ENCODE measurements around the gene GLOD4. TPM values are rescaled to one million over a fixed set of nuclear protein-coding genes. Genes with fewer than 3 reads are reported as not detected.

The GLOD4 gene
- total and polyA plus RNA-seq, 2 of the 4 experiments (the other 2 are of a cell fraction): 26.3 to 36.7 TPM

DNA sequence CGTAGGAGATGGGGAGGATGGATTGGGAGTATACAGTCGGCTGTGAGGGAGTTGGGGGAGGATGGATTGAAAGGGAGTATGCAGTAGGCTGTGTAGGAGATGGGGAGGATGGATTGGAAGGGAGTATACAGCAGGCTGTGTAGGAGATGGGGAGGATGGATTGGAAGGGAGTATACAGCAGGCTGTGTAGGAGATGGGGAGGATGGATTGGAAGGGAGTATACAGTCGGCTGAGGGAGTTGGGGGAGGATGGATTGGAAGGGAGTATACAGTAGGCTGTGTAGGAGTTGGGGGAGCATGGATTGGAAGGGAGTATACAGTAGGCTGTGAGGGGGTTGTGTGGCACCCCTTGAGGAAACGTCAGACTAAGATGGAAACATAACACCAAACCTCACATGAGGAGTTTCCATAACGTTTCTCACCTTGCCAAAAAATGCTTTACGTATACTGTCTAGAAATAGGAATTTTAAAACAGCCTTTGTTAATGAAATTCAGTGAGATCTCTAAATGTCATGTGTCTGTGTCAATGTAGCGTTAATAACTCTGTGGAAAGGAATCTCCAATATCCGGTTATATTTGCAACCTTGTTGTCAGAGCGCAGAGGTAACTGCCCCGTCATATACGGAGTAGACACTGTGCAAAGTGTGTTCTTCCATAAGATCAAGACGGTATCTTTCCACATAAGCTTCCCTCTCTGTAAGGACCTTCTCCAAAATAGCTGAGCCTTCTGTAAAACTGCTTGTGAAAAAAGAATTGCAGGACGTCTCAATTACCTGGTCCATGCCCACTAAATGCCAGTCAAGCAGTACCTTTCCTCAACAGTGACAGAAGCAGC, 61.2 kb downstream of the GLOD4 start:
- Histone ChIP-seq H4K8ac (ENCODE audit: low read depth in 2 of 2, low read length in 2 of 2) (no peak overlapping the region), H3K9me3 (ENCODE audit: control insufficient read depth, insufficient read depth, low read length) (no peaks in the 10 kb centered on the region), H2AK5ac (ENCODE audit: low read depth, low read length) (no peak overlapping the region), H3K4me2 (ENCODE audit: low read depth, low read length) (no peak overlapping the region), H3K14ac (replicated peaks; ENCODE audit: low read depth, low read length) (no peak overlapping the region), H2BK20ac (ENCODE audit: low read depth, low read length) (no peak overlapping the region), H3K36me3 (ENCODE audit: control insufficient read depth, insufficient read depth, low read length) (no peaks in the 10 kb centered on the region), H3K4me1 (ENCODE audit: control insufficient read depth, insufficient read depth, low read length) (no peaks in the 10 kb centered on the region), H4K5ac (ENCODE audit: low read depth, low read length) (no peak overlapping the region), H4K20me1 (ENCODE audit: insufficient read depth, low read length) (no peaks in the 10 kb centered on the region), H3K4me3 (ENCODE audit: insufficient read depth, low read depth, low read length) (no peak overlapping the region), H3K27ac (ENCODE audit: insufficient read depth, low read length) (no peak overlapping the region), H2AK9ac (replicated peaks; ENCODE audit: low read depth, low read length, poor library complexity) (no peak overlapping the region), H3K18ac (ENCODE audit: low read depth, low read length) (no peak overlapping the region), H4K91ac (ENCODE audit: insufficient read depth, low read depth, low read length) (no peak overlapping the region), H3K56ac (ENCODE audit: extremely low read depth, insufficient read depth, low read length) (no peak overlapping the region), H2BK15ac (ENCODE audit: low read depth, low read length) (no peak overlapping the region), H3K9ac (ENCODE audit: low read depth, low read length) (no peak overlapping the region), H3K9me1 (ENCODE audit: insufficient read depth, low read length) (0 out of 2 replicates have a peak, but pooled peaks cover 3% of the 10 kb centered on the region), H2BK120ac (ENCODE audit: low read depth, low read length) (no peak overlapping the region), H3K23ac (ENCODE audit: low read depth, low read length) (no peak overlapping the region), H2BK5ac (ENCODE audit: low read depth, low read length, poor library complexity, severe bottlenecking) (no peak overlapping the region), H3K4ac (ENCODE audit: low read depth, low read length) (no peak overlapping the region), H3K27me3 (ENCODE audit: control insufficient read depth, insufficient read depth, low read length) (no peaks in the 10 kb centered on the region), H3K79me1 (ENCODE audit: low read depth in 1 of 2, low read length in 2 of 2) (peaks cover 0 to 5% of the 10 kb centered on the region in 2 experiments; a peak in 3 of 4 replicates), H2AFZ (replicated peaks; ENCODE audit: low read length, poor library complexity) (no peak overlapping the region)
- ChIA-PET POLR2A (ENCODE audit: unreplicated experiment) (no interaction called here), CTCF (no interaction called here)
- no peak for TF ChIP-seq CHD1 (IDR thresholded peaks at IDR 0.05; ENCODE audit: low read depth, low read length)
- TF ChIP-seq POLR2A (IDR thresholded peaks at IDR 0.05; ENCODE audit: low read depth, low read length): no peak
- TF ChIP-seq BHLHE40 (IDR thresholded peaks at IDR 0.05; ENCODE audit: low read depth, low read length): no peak
- TF ChIP-seq, protein P1, sequence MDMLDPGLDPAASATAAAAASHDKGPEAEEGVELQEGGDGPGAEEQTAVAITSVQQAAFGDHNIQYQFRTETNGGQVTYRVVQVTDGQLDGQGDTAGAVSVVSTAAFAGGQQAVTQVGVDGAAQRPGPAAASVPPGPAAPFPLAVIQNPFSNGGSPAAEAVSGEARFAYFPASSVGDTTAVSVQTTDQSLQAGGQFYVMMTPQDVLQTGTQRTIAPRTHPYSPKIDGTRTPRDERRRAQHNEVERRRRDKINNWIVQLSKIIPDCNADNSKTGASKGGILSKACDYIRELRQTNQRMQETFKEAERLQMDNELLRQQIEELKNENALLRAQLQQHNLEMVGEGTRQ (IDR thresholded peaks at IDR 0.05; ENCODE audit: low read depth, low read length): no peak
- no peak for TF ChIP-seq MXI1 (IDR thresholded peaks at IDR 0.05; ENCODE audit: borderline replicate concordance, low read depth, low read length)
- TF ChIP-seq NFE2L2 (IDR thresholded peaks at IDR 0.05; ENCODE audit: low read depth, low read length): no peak
- TF ChIP-seq MAZ (IDR thresholded peaks at IDR 0.05; ENCODE audit: borderline replicate concordance, low read depth, low read length): no peak
- TF ChIP-seq SMC3 (IDR thresholded peaks at IDR 0.05; ENCODE audit: low read depth, low read length): no peak
- TF ChIP-seq, protein P2, sequence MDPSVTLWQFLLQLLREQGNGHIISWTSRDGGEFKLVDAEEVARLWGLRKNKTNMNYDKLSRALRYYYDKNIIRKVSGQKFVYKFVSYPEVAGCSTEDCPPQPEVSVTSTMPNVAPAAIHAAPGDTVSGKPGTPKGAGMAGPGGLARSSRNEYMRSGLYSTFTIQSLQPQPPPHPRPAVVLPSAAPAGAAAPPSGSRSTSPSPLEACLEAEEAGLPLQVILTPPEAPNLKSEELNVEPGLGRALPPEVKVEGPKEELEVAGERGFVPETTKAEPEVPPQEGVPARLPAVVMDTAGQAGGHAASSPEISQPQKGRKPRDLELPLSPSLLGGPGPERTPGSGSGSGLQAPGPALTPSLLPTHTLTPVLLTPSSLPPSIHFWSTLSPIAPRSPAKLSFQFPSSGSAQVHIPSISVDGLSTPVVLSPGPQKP (IDR thresholded peaks at IDR 0.05; ENCODE audit: borderline replicate concordance, low read depth, low read length): no peak
- TF ChIP-seq RCOR1 (IDR thresholded peaks at IDR 0.05; ENCODE audit: insufficient replicate concordance, low read length): no peak
- no peak for TF ChIP-seq MAFK (IDR thresholded peaks at IDR 0.05; ENCODE audit: low read depth, low read length)
- no TSS peak for BruUV-seq (replicated peaks)
- intact Hi-C loops (cut with micrococcal nuclease) (no loop called here), in situ Hi-C loops (cut with MboI; ENCODE audit: low sequenced_read_pairs) (no loop called here), dilution Hi-C loops (cut with HindIII; ENCODE audit: low sequenced_read_pairs, unreplicated experiment) (no loop called here)
- WGBS, 2 experiments (ENCODE audit: extremely low coverage in 2 of 2, insufficient read length in 1 of 2): 86% methylated on average over 4 of the region's 13 CpGs; no CpG with 5 or more reads in 1 of the 2 experiments
- DNase-seq (no peak), ATAC-seq (ENCODE audit: low read depth) (no peak)

Data from IMR-90 (cell line).